Measurements from ENCODE around the gene PDLIM5. TPM values are rescaled to one million over a fixed set of nuclear protein-coding genes. Genes with fewer than 3 reads are reported as not detected.

Gene PDLIM5
- total RNA-seq, 4 donors from 2014 or later = 77.7 to 128 (median 109) TPM

- TF ChIP-seq CTCF (IDR thresholded peaks at IDR 0.05) (no peak), POLR2A (IDR thresholded peaks at IDR 0.05) (no peak)
- DNase-seq = no peak
- no peaks in the 10 kb centered on the region for H3K27me3 ChIP-seq
- H3K9me3 ChIP-seq = no peaks in the 10 kb centered on the region
- intact Hi-C loops (cut with DNase I) = no loop called here
- H3K4me3 ChIP-seq (replicated peaks in 1 of 3) = no peak overlapping the region
- H3K36me3 ChIP-seq = no peaks in the 10 kb centered on the region
- peaks cover 0 to 2% of the 10 kb centered on the region in 2 donors for H3K4me1 ChIP-seq
- WGBS, 2 donors = 87 to 94% methylated on average over 1 of the region's 1 CpG
- H3K27ac ChIP-seq = no peak overlapping the region
Measured at GRCh38 chr4:94498502-94498901, 46.8 kb downstream of the PDLIM5 start.

GRCh38 chr4:94500685-94501084 lies 48.9 kb downstream of the PDLIM5 start:
- Histone ChIP-seq H3K27ac (no peak overlapping the region), H3K4me1 (peaks cover 0 to 2% of the 10 kb centered on the region in 2 donors), H3K4me3 (replicated peaks in 1 of 3) (no peak overlapping the region), H3K36me3 (no peaks in the 10 kb centered on the region), H3K27me3 (no peaks in the 10 kb centered on the region), H3K9me3 (no peaks in the 10 kb centered on the region)
- intact Hi-C loops (cut with DNase I) = no loop called here
- TF ChIP-seq CTCF (IDR thresholded peaks at IDR 0.05) (no peak), POLR2A (IDR thresholded peaks at IDR 0.05) (no peak)
- 68 to 69% methylated on average over 3 of the region's 3 CpGs for WGBS, 2 donors
- DNase-seq = no peak

- H3K4me3 ChIP-seq (replicated peaks in 1 of 3) = no peak overlapping the region
- H3K27ac ChIP-seq = no peak overlapping the region
- H3K27me3 ChIP-seq = no peaks in the 10 kb centered on the region
- H3K36me3 ChIP-seq = no peaks in the 10 kb centered on the region
- DNase-seq = no peak
- 98 to 100% methylated on average over 4 of the region's 4 CpGs for WGBS, 2 donors
- H3K9me3 ChIP-seq = no peaks in the 10 kb centered on the region
- no peak for TF ChIP-seq POLR2A (IDR thresholded peaks at IDR 0.05)
- no peak for TF ChIP-seq CTCF (IDR thresholded peaks at IDR 0.05)
- H3K4me1 ChIP-seq = peaks cover 7 to 11% of the 10 kb centered on the region in 2 donors
- intact Hi-C loops (cut with DNase I) = no loop called here
Measured at GRCh38 chr4:94504545-94504944, 52.8 kb downstream of the PDLIM5 start.

GRCh38 chr4:94506822-94507221 lies 55.1 kb downstream of the PDLIM5 start:
- Histone ChIP-seq H3K4me3 (replicated peaks in 1 of 3) (no peak overlapping the region), H3K27me3 (no peaks in the 10 kb centered on the region), H3K9me3 (no peaks in the 10 kb centered on the region), H3K4me1 (peaks cover 7 to 11% of the 10 kb centered on the region in 2 donors), H3K27ac (no peak overlapping the region), H3K36me3 (no peaks in the 10 kb centered on the region)
- intact Hi-C loops (cut with DNase I) = no loop called here
- 94 to 96% methylated on average over 7 of the region's 7 CpGs for WGBS, 2 donors
- no peak for TF ChIP-seq CTCF (IDR thresholded peaks at IDR 0.05)
- no peak for TF ChIP-seq POLR2A (IDR thresholded peaks at IDR 0.05)
- DNase-seq = no peak

- no peak for TF ChIP-seq POLR2A (IDR thresholded peaks at IDR 0.05)
- TF ChIP-seq CTCF (IDR thresholded peaks at IDR 0.05) = no peak
- Histone ChIP-seq H3K36me3 (no peaks in the 10 kb centered on the region), H3K4me3 (replicated peaks in 1 of 3) (no peak overlapping the region), H3K4me1 (peaks cover 7 to 11% of the 10 kb centered on the region in 2 donors), H3K27me3 (no peaks in the 10 kb centered on the region), H3K9me3 (no peaks in the 10 kb centered on the region), H3K27ac (no peak overlapping the region)
- DNase-seq = no peak
- 88 to 90% methylated on average over 2 of the region's 2 CpGs for WGBS, 2 donors
- intact Hi-C loops (cut with DNase I) = no loop called here
Measured at GRCh38 chr4:94507281-94507680, 55.5 kb downstream of the PDLIM5 start.

All from thyroid gland (tissue), 4 donors.